Raji (cell line): Measurements from ENCODE around the gene CRCP.

ENCODE experiments used
- POLR2A ChIP-seq: IDR thresholded peaks from 2 replicates; pipeline ENCODE4 v1.6.1; 2011; ENCODE audit warnings: low read depth, low read length, control low read depth; ENCODE audit not compliant: insufficient read depth

CRCP gene

GRCh38 chr7:66152371-66153191 is 37.9 kb downstream of the CRCP start:
- no peak for TF ChIP-seq POLR2A

GRCh38 chr7:66153691-66154090 is 39.0 kb downstream of the CRCP start:
- TF ChIP-seq POLR2A = no peak

- no peak for TF ChIP-seq POLR2A
Observed at GRCh38 chr7:66157060-66157459, 42.4 kb downstream of the CRCP start.

GRCh38 chr7:66162622-66163021 is 48.0 kb downstream of the CRCP start:
- TF ChIP-seq POLR2A = no peak

- no peak for TF ChIP-seq POLR2A
Observed at GRCh38 chr7:66163186-66163610, 48.6 kb downstream of the CRCP start.

GRCh38 chr7:66164356-66164755 is 49.7 kb downstream of the CRCP start:
- TF ChIP-seq POLR2A = no peak

- TF ChIP-seq POLR2A = no peak
Observed at GRCh38 chr7:66167773-66168387, 53.2 kb downstream of the CRCP start.

GRCh38 chr7:66169616-66170015 is 55.0 kb downstream of the CRCP start:
- TF ChIP-seq POLR2A = no peak

GRCh38 chr7:66170309-66171231 is 55.9 kb downstream of the CRCP start:
- TF ChIP-seq POLR2A = no peak

GRCh38 chr7:66173856-66174255 is 59.2 kb downstream of the CRCP start:
- no peak for TF ChIP-seq POLR2A

- no peak for TF ChIP-seq POLR2A
Observed at GRCh38 chr7:66176914-66177313, 62.3 kb downstream of the CRCP start.

GRCh38 chr7:66178258-66178657 is 63.6 kb downstream of the CRCP start:
- no peak for TF ChIP-seq POLR2A

GRCh38 chr7:66181329-66181728 is 66.7 kb downstream of the CRCP start:
- no peak for TF ChIP-seq POLR2A

- TF ChIP-seq POLR2A = no peak
Observed at GRCh38 chr7:66181845-66182244, 67.2 kb downstream of the CRCP start.

- TF ChIP-seq POLR2A = no peak
Observed at GRCh38 chr7:66182920-66183319, 68.3 kb downstream of the CRCP start.
